Mucosa of descending colon (tissue), 3 donors: ENCODE measurements around the gene CDC25A. TPM values are rescaled to one million over a fixed set of nuclear protein-coding genes. Genes with fewer than 3 reads are reported as not detected.

Experiments used
- ATAC-seq: fragments of 200-7000 bp; cut with Tn5 transposase; one replicate; pipeline ENCODE4 v1.9.1; 2020; ENCODE audit warnings: mild to moderate bottlenecking, moderate library complexity
- DNase-seq, 3 donors: peaks; one replicate each; pipeline ENCODE4 v3.0.0-alpha.2; 2020
- H3K36me3 ChIP-seq: fragments of 200-600 bp; one replicate; pipeline ENCODE4 v1.8.0; 2021; ENCODE audit warnings: low read depth, mild to moderate bottlenecking
- H3K4me1 ChIP-seq: fragments of 200-600 bp; one replicate; pipeline ENCODE4 v1.8.0; 2021; ENCODE audit warnings: low read depth, mild to moderate bottlenecking
- H3K4me3 ChIP-seq: fragments of 200-600 bp; one replicate; pipeline ENCODE4 v1.8.0; 2021; ENCODE audit warnings: mild to moderate bottlenecking
- H3K9me3 ChIP-seq: fragments of 200-600 bp; one replicate; pipeline ENCODE4 v1.8.0; 2021; ENCODE audit warnings: mild to moderate bottlenecking
- CTCF ChIP-seq: fragments of 200-600 bp; IDR thresholded peaks from one replicate; pipeline ENCODE4 v1.8.0; 2022; ENCODE audit warnings: antibody characterized with exemption, mild to moderate bottlenecking
- intact Hi-C, 2 donors: fragments of 100-400 bp; cut with DNase I in 1 of 2; cut with micrococcal nuclease in 1 of 2; formaldehyde crosslinking; loops; one replicate each; pipeline versions ENCODE4 v1.11.0 to v1.11.1; 2022; cut with DNase I, micrococcal nuclease
- total RNA-seq, 3 donors: library from RNA; stranded (reverse); fragmentation: NEBNext Ultra II Directional in 2 of 3; extraction: Animal tissue kit (Norgen Biotek cat#: 25700) in 2 of 3; gene quantifications; one replicate each; pipeline versions ENCODE4 v1.2.1 to v1.2.4, GENCODE V29; 2021 to 2023
- donor health status: DM: no; HTN: no; CAD: no; lungs with moderate emphysema.
- donor health status: DM: no; HTN: no; CAD: no.
- donor health status: DM: no; HTN: yes; CAD: no.

CDC25A gene
- total RNA-seq, 3 donors from 2014 or later, result 3.4 to 6.9 (median 4.3) TPM

- intact Hi-C loops, result loop anchor here (10.0 kb wide), 2 partner anchors 313 to 333 kb away; no protein-coding TSS in a partner anchor
Observed at GRCh38 chr3:48157950-48158376, 30.3 kb downstream of the CDC25A start.

GRCh38 chr3:48157202-48157840 is 30.9 kb downstream of the CDC25A start:
- H3K36me3 ChIP-seq, result no peaks in the 10 kb centered on the region

More at GRCh38 chr3:48157950-48158376, 30.3 kb downstream of the CDC25A start:
- Histone ChIP-seq H3K9me3 (no peaks in the 10 kb centered on the region), H3K4me3 (no peak overlapping the region), H3K36me3 (no peaks in the 10 kb centered on the region), H3K4me1 (no peaks in the 10 kb centered on the region)
- ATAC-seq (peak; percentile 60), DNase-seq (peak in 2 of 3 donors; percentile 40 to 58)
- TF ChIP-seq CTCF, result no peak

GRCh38 chr3:48156163-48156562 is 32.1 kb downstream of the CDC25A start:
- H3K9me3 ChIP-seq, result no peaks in the 10 kb centered on the region
- TF ChIP-seq CTCF, result no peak
- ATAC-seq (no peak), DNase-seq (no peak)
- intact Hi-C loops, result loop anchor here (10.0 kb wide), 2 partner anchors 311 to 331 kb away; no protein-coding TSS in a partner anchor
- H3K36me3 ChIP-seq, result no peaks in the 10 kb centered on the region
- H3K4me3 ChIP-seq, result no peak overlapping the region
- H3K4me1 ChIP-seq, result no peaks in the 10 kb centered on the region

More at GRCh38 chr3:48157202-48157840, 30.9 kb downstream of the CDC25A start:
- no peak overlapping the region for H3K4me3 ChIP-seq
- no peak for TF ChIP-seq CTCF
- DNase-seq (no peak), ATAC-seq (no peak)
- H3K9me3 ChIP-seq, result no peaks in the 10 kb centered on the region
- H3K4me1 ChIP-seq, result no peaks in the 10 kb centered on the region
- intact Hi-C loops, result loop anchor here (10.0 kb wide), 2 partner anchors 313 to 333 kb away; no protein-coding TSS in a partner anchor

- no peak for TF ChIP-seq CTCF
- DNase-seq (no peak), ATAC-seq (peak; percentile 42)
- Histone ChIP-seq H3K9me3 (no peaks in the 10 kb centered on the region), H3K36me3 (no peaks in the 10 kb centered on the region), H3K4me3 (no peak overlapping the region), H3K4me1 (no peaks in the 10 kb centered on the region)
- intact Hi-C loops, result loop anchor here (10.0 kb wide), 2 partner anchors 310 to 330 kb away; no protein-coding TSS in a partner anchor
Observed at GRCh38 chr3:48155122-48155521, 33.1 kb downstream of the CDC25A start.

GRCh38 chr3:48151807-48152427 is 36.3 kb downstream of the CDC25A start:
- Histone ChIP-seq H3K4me3 (no peak overlapping the region), H3K4me1 (no peaks in the 10 kb centered on the region), H3K36me3 (no peaks in the 10 kb centered on the region), H3K9me3 (no peaks in the 10 kb centered on the region)
- intact Hi-C loops, result loop anchor here (10.0 kb wide), 2 partner anchors 307 to 327 kb away; no protein-coding TSS in a partner anchor
- peak; percentile 70 for ATAC-seq
- TF ChIP-seq CTCF, result no peak
- peak in 1 of 3 donors; percentile 28 for DNase-seq
